Peyer's patch (tissue), 4 donors: ENCODE measurements around the gene STUM. TPM values are rescaled to one million over a fixed set of nuclear protein-coding genes. Genes with fewer than 3 reads are reported as not detected.

Experiments used
- DNase-seq, 3 donors: peaks; one replicate each; pipeline ENCODE4 v3.0.0-alpha.2; 2017 to 2019
- H3K27ac ChIP-seq, 4 donors: fragments of 200-600 bp; sonication (generic); one replicate each; pipeline ENCODE4 v1.5.1; 2016 to 2019
- H3K27me3 ChIP-seq, 2 donors: fragments of 200-600 bp; sonication (generic); one replicate each; pipeline ENCODE4 v1.5.1; 2019
- H3K36me3 ChIP-seq, 3 donors: fragments of 200-600 bp; sonication (generic); one replicate each; pipeline ENCODE4 v1.5.1; 2016 to 2019
- H3K4me1 ChIP-seq, 4 donors: fragments of 200-600 bp; sonication (generic); one replicate each; pipeline ENCODE4 v1.5.1; 2016 to 2019
- H3K4me3 ChIP-seq, 4 donors: fragments of 200-600 bp; sonication (generic); 1 replicate in 3 of 4; 2 replicates in 1 of 4; pipeline ENCODE4 v1.5.1; 2016 to 2019; ENCODE audit warnings: mild to moderate bottlenecking in 1 of 4
- H3K9me3 ChIP-seq, 4 donors: fragments of 200-600 bp; sonication (generic); one replicate each; pipeline ENCODE4 v1.5.1; 2016 to 2019; ENCODE audit warnings: mild to moderate bottlenecking in 1 of 4
- CTCF ChIP-seq, 6 experiments: fragments of 450-650 bp in 4 of 6; fragments of 200-600 bp in 2 of 6; sonication (generic) in 1 of 6; IDR thresholded peaks; one replicate each; pipeline ENCODE4 v1.5.1; 2017 to 2019; ENCODE audit warnings: antibody characterized with exemption in 6 of 6, mild to moderate bottlenecking in 3 of 6, moderate library complexity in 1 of 6
- POLR2A ChIP-seq, 2 donors: fragments of 450-650 bp; IDR thresholded peaks; one replicate each; pipeline ENCODE4 v1.5.1; 2017; ENCODE audit warnings: antibody characterized with exemption in 2 of 2, mild to moderate bottlenecking in 2 of 2, moderate library complexity in 2 of 2
- total RNA-seq, 4 donors: library from RNA; depleted of rRNA; stranded (reverse); fragments of >200 nt; gene quantifications; one replicate each; pipeline ENCODE4 v1.1.0, GENCODE V29; 2016

The STUM gene
- total RNA-seq, 4 donors from 2014 or later = 1.4 to 4.6 (median 2.9) TPM

- no peaks in the 10 kb centered on the region for H3K9me3 ChIP-seq
- H3K27me3 ChIP-seq = no peaks in the 10 kb centered on the region
- DNase-seq = peak; percentile 53 to 70 (median 69)
- peaks cover 0 to 56% (median 0%) of the 10 kb centered on the region in 3 donors for H3K36me3 ChIP-seq
- H3K4me3 ChIP-seq = no peak overlapping the region
- TF ChIP-seq CTCF (IDR thresholded peaks at IDR 0.05) (no peak), POLR2A (IDR thresholded peaks at IDR 0.05) (no peak)
- peaks cover 0 to 26% (median 24%) of the 10 kb centered on the region in 4 donors for H3K4me1 ChIP-seq
- peak overlapping the region; percentile 40 to 76 (median 50) for H3K27ac ChIP-seq
Measured at GRCh38 chr1:226643177-226643576, 94.6 kb downstream of the STUM start.

GRCh38 chr1:226643611-226644540 lies 95.3 kb downstream of the STUM start:
- no peaks in the 10 kb centered on the region for H3K9me3 ChIP-seq
- peak; percentile 47 to 88 (median 86) for DNase-seq
- H3K27me3 ChIP-seq = no peaks in the 10 kb centered on the region
- H3K4me3 ChIP-seq = peak overlapping the region in 1 of 4 donors; percentile 1
- TF ChIP-seq POLR2A (IDR thresholded peaks at IDR 0.05) = no peak
- TF ChIP-seq CTCF (IDR thresholded peaks at IDR 0.05) = peak in 1 of 6 experiments; percentile 44
- H3K36me3 ChIP-seq = peaks cover 0 to 56% (median 0%) of the 10 kb centered on the region in 3 donors
- H3K27ac ChIP-seq = peak overlapping the region; percentile 43 to 76 (median 50)
- H3K4me1 ChIP-seq = peaks cover 0 to 26% (median 22%) of the 10 kb centered on the region in 4 donors

DNA sequence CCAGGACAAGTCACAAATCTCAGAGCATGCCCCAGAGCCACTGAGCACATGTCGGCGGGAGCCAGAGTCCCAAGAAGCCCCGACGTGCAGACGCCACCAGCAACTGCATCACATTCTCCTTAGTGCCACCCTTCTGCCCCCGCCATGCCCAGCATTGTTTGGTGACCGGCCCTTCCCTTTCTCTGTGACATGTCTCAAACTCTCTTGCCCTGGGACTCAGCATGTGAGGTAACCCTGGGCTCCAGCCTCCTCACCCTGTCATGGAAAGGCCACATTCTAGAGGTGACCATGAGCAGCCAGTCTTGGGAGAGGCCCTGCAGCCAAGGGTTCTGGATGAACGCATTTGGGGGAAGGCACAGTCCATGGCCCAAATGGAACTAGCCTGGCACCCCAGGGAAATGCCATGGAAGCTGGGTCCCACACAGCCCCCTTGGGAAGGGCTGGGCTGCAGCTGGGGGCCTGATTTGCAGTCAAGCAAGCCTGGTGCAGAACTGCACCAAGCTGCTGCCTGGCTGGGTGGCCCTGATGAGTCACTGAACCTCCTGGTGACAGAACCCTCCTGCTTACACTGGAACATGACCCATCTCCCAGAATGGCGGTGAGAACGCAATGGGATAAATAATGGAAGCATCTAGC lies 96.1 kb downstream of the STUM start:
- H3K4me3 ChIP-seq = peak overlapping the region in 1 of 4 donors; percentile 1
- no peaks in the 10 kb centered on the region for H3K9me3 ChIP-seq
- peaks cover 0 to 52% (median 0%) of the 10 kb centered on the region in 3 donors for H3K36me3 ChIP-seq
- TF ChIP-seq POLR2A (IDR thresholded peaks at IDR 0.05) (no peak), CTCF (IDR thresholded peaks at IDR 0.05) (no peak)
- H3K27me3 ChIP-seq = no peaks in the 10 kb centered on the region
- peak overlapping the region; percentile 38 to 76 (median 47) for H3K27ac ChIP-seq
- peak in 1 of 3 donors; percentile 36 for DNase-seq
- peaks cover 0 to 26% (median 22%) of the 10 kb centered on the region in 4 donors for H3K4me1 ChIP-seq

DNA sequence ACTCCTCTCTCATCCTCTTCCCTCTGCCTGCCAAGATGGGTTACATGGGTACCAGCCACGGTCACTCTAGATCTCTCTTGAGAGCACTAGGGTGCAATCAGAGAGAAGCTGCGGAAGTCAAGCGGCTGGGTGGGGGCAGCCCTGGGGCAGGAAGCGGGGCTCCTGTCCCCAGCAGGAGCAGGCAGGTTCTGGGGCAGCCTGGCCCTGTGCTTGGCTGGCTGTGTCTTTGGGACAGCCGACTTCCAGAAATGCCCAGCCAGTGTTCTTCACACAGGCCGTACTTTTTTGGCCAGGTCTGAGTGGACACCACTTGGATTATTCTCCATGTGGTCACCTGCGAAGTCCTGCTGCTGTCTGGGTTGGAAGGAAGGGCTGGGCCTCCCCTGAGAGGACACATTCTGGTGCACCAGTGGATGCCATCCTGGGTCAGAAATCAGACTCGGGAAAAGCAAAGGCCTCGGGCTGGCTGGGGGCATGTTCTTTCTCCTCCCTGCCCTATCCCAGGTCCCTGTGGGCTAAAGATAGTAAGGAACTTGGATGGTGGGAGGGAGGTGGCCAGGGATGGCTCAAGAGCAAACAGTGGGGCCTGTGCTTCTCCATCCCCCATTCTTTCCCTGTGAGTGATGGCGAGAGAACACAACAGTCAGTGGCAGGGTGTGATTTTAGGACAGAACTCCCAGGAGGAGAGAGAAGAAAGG lies 96.9 kb downstream of the STUM start:
- TF ChIP-seq CTCF (IDR thresholded peaks at IDR 0.05) (no peak), POLR2A (IDR thresholded peaks at IDR 0.05) (no peak)
- Histone ChIP-seq H3K27ac (peak overlapping the region in 2 of 4 donors; percentile 51 to 76), H3K4me3 (no peak overlapping the region), H3K36me3 (peaks cover 0 to 44% (median 0%) of the 10 kb centered on the region in 3 donors), H3K4me1 (peaks cover 0 to 26% (median 24%) of the 10 kb centered on the region in 4 donors), H3K9me3 (no peaks in the 10 kb centered on the region), H3K27me3 (no peaks in the 10 kb centered on the region)
- DNase-seq = peak in 1 of 3 donors; percentile 29
